K562 (cell line): Measurements from ENCODE around the gene ADCY9. TPM values are rescaled to one million over a fixed set of nuclear protein-coding genes. Genes with fewer than 3 reads are reported as not detected.

Source experiments
- CREB3L1 ChIP-seq: fragments of 450-650 bp; IDR thresholded peaks from 2 replicates; pipeline ENCODE4 v1.6.1; 2014; ENCODE audit warnings: low read depth, mild to moderate bottlenecking, moderate library complexity, borderline replicate concordance
- HSF4 ChIP-seq: fragments of 250-450 bp; sonication (Bioruptor Pico); IDR thresholded peaks from 2 replicates; pipeline ENCODE4 v2.1.2; 2022; ENCODE audit warnings: mild to moderate bottlenecking, moderate library complexity, borderline replicate concordance
- KLF1 ChIP-seq: fragments of 450-650 bp; IDR thresholded peaks from 2 replicates; pipeline ENCODE4 v1.6.1; 2016; ENCODE audit warnings: missing genetic modification characterization, missing compliant biosample characterization
- MAFG ChIP-seq: fragments of 450-650 bp; conservative IDR thresholded peaks from 2 replicates; pipeline ENCODE4 v1.6.1; 2016; ENCODE audit warnings: missing genetic modification characterization, missing compliant biosample characterization
- MBD2 ChIP-seq: sonication (generic); IDR thresholded peaks from 2 replicates; pipeline ENCODE4 v1.6.1; 2016; ENCODE audit warnings: low read depth, borderline replicate concordance
- MYC ChIP-seq, 2 experiments: fragments of 250-450 bp in 1 of 2; sonication (Bioruptor Pico) in 1 of 2; IDR thresholded peaks; 2 replicates each; pipeline versions ENCODE4 v1.5.1 to v1.6.1; 2012 to 2021; ENCODE audit warnings: low read depth in 2 of 2, borderline replicate concordance in 1 of 2, improper control_type of control experiment in 1 of 2, low read length in 1 of 2, mild to moderate bottlenecking in 1 of 2, moderate library complexity in 1 of 2
- NFXL1 ChIP-seq: fragments of 450-650 bp; formaldehyde crosslinking; IDR thresholded peaks from 2 replicates; pipeline ENCODE4 v1.4.0; 2021; ENCODE audit warnings: mild to moderate bottlenecking
- RAD51 ChIP-seq: fragments of 450-650 bp; IDR thresholded peaks from 2 replicates; pipeline ENCODE4 v1.7.1; 2016; ENCODE audit warnings: low read depth, mild to moderate bottlenecking, borderline replicate concordance
- TSHZ1 ChIP-seq: fragments of 250-450 bp; sonication (Bioruptor Pico); IDR thresholded peaks from 2 replicates; pipeline ENCODE4 v1.4.0; 2020; ENCODE audit warnings: mild to moderate bottlenecking, moderate library complexity
- ZBTB40 ChIP-seq, 2 experiments: fragments of 450-650 bp in 1 of 2; sonication (generic) in 1 of 2; formaldehyde crosslinking in 1 of 2; IDR thresholded peaks; 2 replicates each; pipeline versions ENCODE4 v1.7.1 to v1.9.0; 2016 to 2022; ENCODE audit warnings: inconsistent platforms in 1 of 2, mild to moderate bottlenecking in 1 of 2, missing genetic modification reagents in 1 of 2
- ZNF140 ChIP-seq: fragments of 250-450 bp; sonication (Bioruptor Pico); IDR thresholded peaks from 2 replicates; pipeline ENCODE4 v1.8.0; 2021; ENCODE audit warnings: moderate library complexity, mild to moderate bottlenecking, inconsistent platforms
- ZNF23 ChIP-seq: fragments of 250-450 bp; sonication (Bioruptor Pico); IDR thresholded peaks from 2 replicates; pipeline ENCODE4 v1.4.0; 2020; ENCODE audit warnings: mild to moderate bottlenecking
- ZNF785 ChIP-seq: fragments of 250-450 bp; sonication (Bioruptor Pico); IDR thresholded peaks from 2 replicates; pipeline ENCODE4 v1.4.0; 2020; ENCODE audit warnings: mild to moderate bottlenecking
- polyA plus RNA-seq, 8 experiments: library from polyadenylated mRNA; depleted of rRNA in 4 of 8; stranded (reverse) in 5 of 8; unstranded in 3 of 8; fragments of >200 nt; fragmentation: Nextera tagmentation in 2 of 8; fragmentation: Illumina TruSeq in 1 of 8; extraction: Ambion mirVana in 2 of 8; extraction: Trizol in 1 of 8; gene quantifications; 2 replicates each; pipeline versions ENCODE4 v1.2.1 to v1.2.3, GENCODE V29; 2011 to 2014; ENCODE audit warnings: inconsistent platforms in 1 of 8, missing spikeins in 1 of 8
- total RNA-seq, 7 experiments: library from RNA; depleted of rRNA in 6 of 7; stranded (reverse); fragments of >200 nt in 6 of 7; fragmentation: Illumina TruSeq in 2 of 7; extraction: Trizol in 2 of 7; gene quantifications; 2 replicates each; pipeline versions ENCODE4 v1.2.1 to v1.2.3, GENCODE V29; 2011 to 2021; ENCODE audit warnings: low replicate concordance in 1 of 7

Gene ADCY9
- total and polyA plus RNA-seq, 9 of the 15 experiments (the other 6 are each of a cell fraction or from before 2014, with no cell fraction given): 0.03 to 0.29 (median 0.17) TPM

GRCh38 chr16:4092547-4093265 lies 23.5 kb downstream of the ADCY9 start (continued):
- TF ChIP-seq ZBTB40 (IDR thresholded peaks at IDR 0.05): no peak
- no peak for TF ChIP-seq ZBTB40 (CRISPR knock-in tag; IDR thresholded peaks at IDR 0.05)
- no peak for TF ChIP-seq RAD51
- no peak for TF ChIP-seq CREB3L1
- TF ChIP-seq ZNF140 (CRISPR knock-in tag): no peak
- TF ChIP-seq MYC (IDR thresholded peaks at IDR 0.05; ENCODE audit: low read depth, low read length): no peak
- TF ChIP-seq MYC (CRISPR knock-in tag; IDR thresholded peaks at IDR 0.05; ENCODE audit: borderline replicate concordance, low read depth): no peak
- TF ChIP-seq TSHZ1: no peak
- no peak for TF ChIP-seq HSF4 (CRISPR knock-in tag)
- no peak for TF ChIP-seq ZNF23 (CRISPR knock-in tag)
- TF ChIP-seq KLF1 (tag): no peak
- no peak for TF ChIP-seq MBD2
- no peak for TF ChIP-seq ZNF785 (CRISPR knock-in tag)
- no peak for TF ChIP-seq NFXL1 (CRISPR knock-in tag)
- peak; percentile 38; the same call in 1 of the 2 replicates for TF ChIP-seq MAFG (tag)
